Activated CD4-positive, alpha-beta T cell treated with anti-CD3 and anti-CD28 coated beads for 36 hours (primary cell): Measurements from ENCODE around the gene DNAJC27. TPM values are rescaled to one million over a fixed set of nuclear protein-coding genes. Genes with fewer than 3 reads are reported as not detected.

Experiments used
- ATAC-seq: fragments of 200-7000 bp; cut with Tn5 transposase; one replicate; pipeline ENCODE4 v1.10.0; 2021; ENCODE audit warnings: mild to moderate bottlenecking, moderate library complexity
- CTCF ChIA-PET: fragments of 350-600 bp; sonication (Branson Sonifier 250); formaldehyde crosslinking; loops from one replicate; lab custom pipeline; 2021; ENCODE audit warnings: antibody characterized with exemption; lab: Charles Lee
- POLR2A ChIA-PET: fragments of 350-600 bp; sonication (Branson Sonifier 250); formaldehyde crosslinking; loops from one replicate; lab custom pipeline; 2021; ENCODE audit warnings: antibody characterized with exemption, inconsistent platforms; lab: Charles Lee
- DNase-seq: peaks from one replicate; pipeline ENCODE4 v3.0.0-alpha.2; 2020
- H3K27ac Mint-ChIP-seq: one replicate; pipeline ENCODE4 v1.8.0; 2021; ENCODE audit warnings: mixed read lengths
- H3K27me3 Mint-ChIP-seq: one replicate; pipeline ENCODE4 v1.8.0; 2021; ENCODE audit warnings: mixed read lengths
- H3K36me3 Mint-ChIP-seq: one replicate; pipeline ENCODE4 v1.8.0; 2021; ENCODE audit warnings: low read depth, mixed read lengths
- H3K4me1 Mint-ChIP-seq: one replicate; pipeline ENCODE4 v1.8.0; 2021; ENCODE audit warnings: mixed read lengths
- H3K4me3 Mint-ChIP-seq: one replicate; pipeline ENCODE4 v1.8.0; 2021; ENCODE audit warnings: mild to moderate bottlenecking, moderate library complexity, mixed read lengths
- H3K9me3 Mint-ChIP-seq: one replicate; pipeline ENCODE4 v1.8.0; 2021; ENCODE audit warnings: low read depth, mixed read lengths
- intact Hi-C, 2 experiments: fragments of 100-400 bp; cut with DNase I in 1 of 2; cut with micrococcal nuclease in 1 of 2; formaldehyde crosslinking; loops; one replicate each; pipeline versions ENCODE4 v1.14.2 to v1.15.1; 2022 to 2024; cut with DNase I, micrococcal nuclease
- total RNA-seq, 2 experiments: library from RNA; stranded (reverse); gene quantifications; one replicate each; pipeline ENCODE4 v1.2.3, GENCODE V29; 2021

Gene DNAJC27
- total RNA-seq, 2 experiments from 2014 or later, result 5.9 to 6.6 TPM

DNA sequence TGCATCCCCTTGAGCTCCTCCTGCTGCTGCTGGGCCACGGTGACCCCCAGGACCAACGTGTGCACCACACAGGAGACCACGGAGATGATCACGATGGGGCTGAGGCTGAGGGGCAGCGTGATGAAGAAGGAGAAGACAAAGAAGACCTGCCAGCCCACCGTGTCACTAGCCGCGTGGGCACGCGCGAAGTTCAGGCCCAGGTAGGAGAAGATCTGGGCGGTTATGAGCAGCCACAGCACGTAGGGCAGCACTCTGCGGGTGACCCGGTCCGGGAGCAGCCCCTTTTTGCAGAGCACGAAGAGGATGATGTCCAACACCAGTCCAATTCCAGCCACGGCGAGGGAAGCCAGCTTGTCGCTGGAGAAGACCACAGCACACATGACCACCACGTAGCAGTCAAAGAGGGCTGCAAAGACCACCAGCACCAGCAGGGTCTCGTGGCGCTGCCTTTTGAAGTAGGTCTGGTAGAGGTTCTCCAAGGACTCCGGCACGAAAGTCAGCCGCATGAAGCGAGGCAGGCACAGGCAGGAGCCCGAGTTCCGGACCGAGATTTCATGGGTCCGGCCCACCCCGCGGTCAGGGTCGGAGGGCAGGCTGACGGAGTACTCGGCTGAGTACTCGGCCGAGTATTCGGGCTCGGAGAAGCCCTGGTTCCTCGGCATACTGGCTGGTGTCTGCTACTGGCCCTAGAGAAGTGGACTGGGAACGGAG, 53.3 kb downstream of the DNAJC27 start:
- DNase-seq (no peak), ATAC-seq (no peak)
- no peaks in the 10 kb centered on the region for H3K9me3 Mint-ChIP-seq
- intact Hi-C loops, result no loop called here
- CTCF ChIA-PET, result interaction anchor here (0.6 to 0.7 kb wide), 2 partner anchors 128 to 372 kb away, joined by 3 read pairs; no protein-coding TSS in a partner anchor
- peaks cover 38% of the 10 kb centered on the region for H3K4me1 Mint-ChIP-seq
- H3K27me3 Mint-ChIP-seq, result peaks cover 1% of the 10 kb centered on the region
- H3K4me3 Mint-ChIP-seq, result peak overlapping the region; percentile 83
- POLR2A ChIA-PET, result no interaction called here
- peak overlapping the region; percentile 90 for H3K27ac Mint-ChIP-seq
- peaks cover 33% of the 10 kb centered on the region for H3K36me3 Mint-ChIP-seq

DNA sequence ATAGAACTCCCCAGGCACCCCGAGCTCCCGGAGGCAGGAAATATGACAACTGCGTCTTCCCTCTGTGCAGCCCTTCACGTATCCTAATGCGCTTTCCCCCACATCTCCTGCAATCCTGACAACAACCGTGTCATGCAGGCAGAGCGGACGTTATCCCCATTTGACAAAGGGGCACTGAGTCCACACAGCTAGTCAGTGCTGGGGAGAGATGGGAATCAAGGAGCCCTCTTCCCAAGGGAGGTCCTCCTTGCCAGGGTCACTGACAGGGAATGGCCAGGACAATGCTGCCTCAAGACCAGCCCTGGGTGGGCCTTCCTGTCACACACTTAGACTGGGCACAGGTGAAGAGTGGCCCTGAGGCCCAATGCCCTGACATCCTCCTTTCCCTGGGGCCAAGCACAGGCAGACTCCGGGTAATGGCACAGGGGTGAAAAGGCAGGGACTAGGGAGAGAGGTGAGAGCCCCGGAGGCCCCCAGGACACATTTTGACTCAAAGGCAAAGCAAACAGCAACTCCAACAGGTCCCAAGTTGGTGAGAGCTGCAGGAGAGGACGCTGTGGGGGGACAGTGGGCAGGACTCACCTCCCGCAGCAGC, 53.9 kb downstream of the DNAJC27 start:
- intact Hi-C loops, result no loop called here
- H3K27me3 Mint-ChIP-seq, result peaks cover 1% of the 10 kb centered on the region
- no peak overlapping the region for H3K27ac Mint-ChIP-seq
- H3K4me1 Mint-ChIP-seq, result peaks cover 38% of the 10 kb centered on the region
- H3K4me3 Mint-ChIP-seq, result peak overlapping the region; percentile 83
- ATAC-seq (no peak), DNase-seq (no peak)
- ChIA-PET CTCF (interaction anchor here (0.6 kb wide), 1 partner anchor 373 kb away, joined by 3 read pairs; no protein-coding TSS in a partner anchor), POLR2A (interaction anchor here (0.6 kb wide), 1 partner anchor 17 kb away, joined by 3 read pairs; no protein-coding TSS in a partner anchor)
- H3K36me3 Mint-ChIP-seq, result peaks cover 38% of the 10 kb centered on the region
- H3K9me3 Mint-ChIP-seq, result no peaks in the 10 kb centered on the region

DNA sequence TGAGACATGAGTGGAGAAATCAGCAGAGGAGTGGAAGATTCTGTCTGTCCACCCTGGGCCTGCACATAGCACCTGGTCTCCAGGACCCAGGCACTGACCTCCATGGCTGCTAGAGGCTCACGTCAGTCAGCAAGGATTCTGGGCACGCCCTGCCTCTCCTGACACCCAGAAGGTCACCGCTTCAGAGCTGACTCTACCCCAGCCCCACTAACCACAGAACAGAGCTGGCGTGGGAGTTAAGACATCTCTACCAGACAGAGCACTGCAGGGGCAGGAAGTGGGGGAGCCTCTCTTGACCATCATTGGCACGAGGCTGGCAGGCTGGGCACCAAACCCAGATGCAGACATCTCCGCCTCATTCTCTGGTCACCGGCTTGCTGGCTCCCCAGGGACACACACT, 54.7 kb downstream of the DNAJC27 start:
- H3K4me1 Mint-ChIP-seq, result peaks cover 38% of the 10 kb centered on the region
- ATAC-seq, result peak; percentile 24
- H3K27ac Mint-ChIP-seq, result no peak overlapping the region
- peak overlapping the region; percentile 83 for H3K4me3 Mint-ChIP-seq
- H3K36me3 Mint-ChIP-seq, result peaks cover 41% of the 10 kb centered on the region
- H3K9me3 Mint-ChIP-seq, result no peaks in the 10 kb centered on the region
- ChIA-PET POLR2A (interaction anchor here (0.6 kb wide), 1 partner anchor 18 kb away, joined by 3 read pairs; no protein-coding TSS in a partner anchor), CTCF (interaction anchor here (1.0 kb wide), 1 partner anchor 120 kb away, joined by 3 read pairs; no protein-coding TSS in a partner anchor)
- DNase-seq, result peak; percentile 61
- intact Hi-C loops, result no loop called here
- H3K27me3 Mint-ChIP-seq, result peaks cover 1% of the 10 kb centered on the region

DNA sequence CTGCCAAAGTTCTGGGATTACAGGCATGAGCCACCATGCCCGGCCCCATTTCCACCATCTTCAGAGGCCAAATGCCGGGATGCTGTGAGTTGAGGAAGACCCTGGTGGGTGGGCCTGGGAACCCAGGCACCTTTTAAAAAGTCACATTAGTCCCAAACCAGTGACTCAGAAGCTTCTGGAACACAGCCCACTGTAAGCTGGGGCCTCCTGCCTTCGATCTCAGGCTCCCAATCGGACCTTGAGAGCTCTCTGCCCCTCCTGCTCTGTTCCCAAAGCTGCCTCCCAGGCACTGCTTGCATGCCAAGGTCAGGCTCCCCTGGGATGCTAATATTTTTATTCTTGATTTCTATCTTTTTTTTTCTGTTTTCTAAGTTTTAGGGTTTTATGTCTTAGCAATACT, 56.0 kb downstream of the DNAJC27 start:
- Mint-ChIP-seq H3K4me3 (no peak overlapping the region), H3K4me1 (peaks cover 35% of the 10 kb centered on the region), H3K36me3 (peaks cover 48% of the 10 kb centered on the region), H3K9me3 (no peaks in the 10 kb centered on the region), H3K27me3 (peaks cover 1% of the 10 kb centered on the region), H3K27ac (no peak overlapping the region)
- ChIA-PET CTCF (interaction anchor here (0.6 kb wide), 1 partner anchor 424 kb away, joined by 3 read pairs; no protein-coding TSS in a partner anchor), POLR2A (no interaction called here)
- no peak for ATAC-seq
- DNase-seq, result no peak
- intact Hi-C loops, result no loop called here

DNA sequence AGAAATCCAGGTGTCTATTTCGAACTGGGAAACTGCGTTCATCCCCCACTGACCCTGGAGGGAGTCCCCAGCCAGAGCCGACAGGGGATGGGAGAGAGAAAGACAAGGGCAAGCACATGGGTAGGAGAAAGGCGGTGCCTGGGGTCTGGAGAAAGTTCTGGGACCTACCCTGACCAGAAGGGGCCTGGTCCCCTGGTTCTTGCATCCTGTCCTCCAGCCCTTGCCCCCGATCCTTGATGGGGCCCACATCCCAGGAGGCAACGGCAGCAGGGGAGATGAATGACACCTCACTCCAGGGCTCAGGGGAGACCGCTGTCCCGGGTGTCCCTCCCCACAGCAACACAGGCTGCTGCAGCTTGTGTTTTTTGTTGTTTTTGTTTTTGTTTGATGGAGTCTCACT, 56.6 kb downstream of the DNAJC27 start:
- peaks cover 55% of the 10 kb centered on the region for H3K36me3 Mint-ChIP-seq
- ChIA-PET CTCF (no interaction called here), POLR2A (no interaction called here)
- H3K27ac Mint-ChIP-seq, result no peak overlapping the region
- H3K27me3 Mint-ChIP-seq, result peaks cover 1% of the 10 kb centered on the region
- DNase-seq, result no peak
- no peak for ATAC-seq
- no peak overlapping the region for H3K4me3 Mint-ChIP-seq
- intact Hi-C loops, result no loop called here
- no peaks in the 10 kb centered on the region for H3K9me3 Mint-ChIP-seq
- peaks cover 33% of the 10 kb centered on the region for H3K4me1 Mint-ChIP-seq

DNA sequence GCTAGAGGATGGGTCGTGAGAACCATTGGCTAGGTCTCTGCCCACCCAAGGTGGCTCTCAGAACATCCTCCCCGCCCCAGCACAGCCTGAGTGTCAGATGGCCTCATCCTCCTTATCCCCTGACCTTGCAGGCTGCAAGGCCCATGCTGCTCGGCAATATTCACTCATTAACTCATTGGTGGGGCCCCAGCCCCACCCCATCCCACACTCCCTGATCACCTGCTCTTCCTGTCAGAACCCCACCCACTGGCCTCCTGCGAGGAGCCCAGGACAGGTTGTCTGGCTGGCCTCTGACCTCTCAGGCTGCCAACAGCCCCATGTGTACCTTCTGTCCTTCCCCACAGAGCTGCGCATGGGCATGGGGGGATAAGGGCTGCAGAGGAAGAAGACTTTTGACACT, 57.0 kb downstream of the DNAJC27 start:
- H3K27me3 Mint-ChIP-seq, result peaks cover 1% of the 10 kb centered on the region
- H3K27ac Mint-ChIP-seq, result no peak overlapping the region
- no peaks in the 10 kb centered on the region for H3K9me3 Mint-ChIP-seq
- peaks cover 59% of the 10 kb centered on the region for H3K36me3 Mint-ChIP-seq
- DNase-seq (no peak), ATAC-seq (no peak)
- H3K4me3 Mint-ChIP-seq, result no peak overlapping the region
- ChIA-PET POLR2A (no interaction called here), CTCF (no interaction called here)
- H3K4me1 Mint-ChIP-seq, result peaks cover 33% of the 10 kb centered on the region
- intact Hi-C loops, result no loop called here

DNA sequence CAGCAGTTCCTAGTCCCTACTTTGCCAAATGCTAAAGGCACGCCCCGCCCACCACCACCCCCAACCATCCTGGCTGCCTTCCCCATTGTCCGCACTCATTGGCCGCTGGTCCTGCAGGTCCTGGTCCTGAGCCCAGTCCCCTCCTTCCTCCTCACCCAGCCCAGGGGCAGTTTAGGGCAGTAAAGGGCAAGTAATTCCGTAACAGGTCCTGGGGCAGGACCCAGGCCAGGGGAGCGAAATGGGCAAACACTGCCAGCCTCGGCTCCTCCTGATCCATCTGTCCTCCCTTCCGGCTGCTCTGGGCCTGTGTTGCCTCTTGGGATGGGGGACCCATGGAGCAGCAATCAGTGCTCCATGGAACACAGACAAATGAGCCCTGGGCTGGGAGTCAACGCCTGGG, 57.8 kb downstream of the DNAJC27 start:
- DNase-seq (no peak), ATAC-seq (no peak)
- H3K9me3 Mint-ChIP-seq, result no peaks in the 10 kb centered on the region
- POLR2A ChIA-PET, result no interaction called here
- H3K27ac Mint-ChIP-seq, result no peak overlapping the region
- intact Hi-C loops, result no loop called here
- CTCF ChIA-PET, result no interaction called here
- no peak overlapping the region for H3K4me3 Mint-ChIP-seq
- H3K27me3 Mint-ChIP-seq, result peaks cover 1% of the 10 kb centered on the region
- peaks cover 61% of the 10 kb centered on the region for H3K36me3 Mint-ChIP-seq
- peaks cover 30% of the 10 kb centered on the region for H3K4me1 Mint-ChIP-seq

DNA sequence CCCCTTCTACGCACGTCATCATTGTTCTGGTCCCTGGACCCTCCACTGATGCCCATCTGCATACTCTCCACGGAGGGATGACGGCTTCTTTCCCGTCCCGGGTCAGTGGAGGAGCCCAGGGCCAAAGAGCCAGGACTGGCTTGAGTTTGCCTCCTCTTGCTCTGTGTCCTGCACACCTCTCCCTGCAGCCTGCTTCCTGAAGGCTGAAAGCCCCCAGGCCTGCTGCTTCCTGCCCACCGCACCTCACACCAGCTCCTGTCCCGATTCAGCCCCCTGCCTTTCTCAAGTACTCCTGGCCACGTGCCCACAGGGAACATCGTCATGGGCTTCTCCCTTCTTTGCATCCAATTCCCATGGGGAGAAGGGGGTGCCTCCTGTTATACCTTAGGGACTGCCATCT, 58.8 kb downstream of the DNAJC27 start:
- ATAC-seq, result no peak
- Mint-ChIP-seq H3K36me3 (peaks cover 59% of the 10 kb centered on the region), H3K4me3 (no peak overlapping the region), H3K27ac (no peak overlapping the region), H3K9me3 (no peaks in the 10 kb centered on the region), H3K27me3 (no peaks in the 10 kb centered on the region), H3K4me1 (peaks cover 23% of the 10 kb centered on the region)
- intact Hi-C loops, result no loop called here
- no peak for DNase-seq
- ChIA-PET POLR2A (no interaction called here), CTCF (interaction anchor here (0.6 to 0.7 kb wide), 2 partner anchors 133 to 290 kb away, joined by 4 to 5 read pairs; no protein-coding TSS in a partner anchor)

DNA sequence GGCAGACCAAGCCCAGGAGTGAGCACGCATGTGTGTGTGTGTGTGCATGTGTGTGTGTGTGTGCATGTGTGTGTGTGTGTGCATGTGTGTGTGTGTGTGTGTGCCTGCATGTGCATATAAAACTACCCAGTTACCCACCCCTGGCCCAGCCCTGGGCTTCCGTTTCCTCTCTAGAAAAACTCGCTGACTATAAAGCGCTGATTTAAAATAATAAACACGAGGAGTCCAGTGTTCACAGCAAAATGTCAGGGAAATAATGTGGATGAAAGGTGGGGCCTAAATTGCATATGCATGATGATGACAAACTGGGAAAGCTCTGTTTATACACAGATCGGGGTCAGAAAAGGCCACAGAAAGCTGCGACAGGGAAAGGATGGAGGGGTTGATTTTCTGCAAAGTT, 59.2 kb downstream of the DNAJC27 start:
- intact Hi-C loops, result no loop called here
- ATAC-seq (no peak), DNase-seq (no peak)
- no peaks in the 10 kb centered on the region for H3K27me3 Mint-ChIP-seq
- H3K27ac Mint-ChIP-seq, result no peak overlapping the region
- no peaks in the 10 kb centered on the region for H3K9me3 Mint-ChIP-seq
- CTCF ChIA-PET, result interaction anchor here (0.6 to 0.7 kb wide), 2 partner anchors 133 to 218 kb away, joined by 3 to 4 read pairs; no protein-coding TSS in a partner anchor
- H3K4me1 Mint-ChIP-seq, result peaks cover 19% of the 10 kb centered on the region
- H3K36me3 Mint-ChIP-seq, result peaks cover 56% of the 10 kb centered on the region
- no peak overlapping the region for H3K4me3 Mint-ChIP-seq
- POLR2A ChIA-PET, result no interaction called here

DNA sequence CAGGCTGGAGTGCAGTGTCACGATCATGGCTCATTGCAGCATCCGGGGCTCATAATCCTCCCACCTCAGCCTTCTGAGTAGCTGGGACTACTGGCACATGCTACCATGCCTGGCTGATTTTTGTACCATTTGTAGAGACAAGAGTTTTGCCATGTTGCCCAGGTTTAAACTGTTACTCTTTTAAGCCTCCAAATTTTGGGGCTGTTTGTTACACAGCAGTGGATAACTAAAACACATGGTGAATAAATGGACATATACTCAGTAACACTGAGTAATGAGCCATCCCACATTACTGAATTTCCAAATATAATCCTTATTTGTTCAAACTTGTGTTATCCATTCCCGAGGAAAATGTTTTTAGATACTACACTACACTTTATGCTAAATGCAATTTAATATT, 61.5 kb downstream of the DNAJC27 start:
- no peak for ATAC-seq

DNA sequence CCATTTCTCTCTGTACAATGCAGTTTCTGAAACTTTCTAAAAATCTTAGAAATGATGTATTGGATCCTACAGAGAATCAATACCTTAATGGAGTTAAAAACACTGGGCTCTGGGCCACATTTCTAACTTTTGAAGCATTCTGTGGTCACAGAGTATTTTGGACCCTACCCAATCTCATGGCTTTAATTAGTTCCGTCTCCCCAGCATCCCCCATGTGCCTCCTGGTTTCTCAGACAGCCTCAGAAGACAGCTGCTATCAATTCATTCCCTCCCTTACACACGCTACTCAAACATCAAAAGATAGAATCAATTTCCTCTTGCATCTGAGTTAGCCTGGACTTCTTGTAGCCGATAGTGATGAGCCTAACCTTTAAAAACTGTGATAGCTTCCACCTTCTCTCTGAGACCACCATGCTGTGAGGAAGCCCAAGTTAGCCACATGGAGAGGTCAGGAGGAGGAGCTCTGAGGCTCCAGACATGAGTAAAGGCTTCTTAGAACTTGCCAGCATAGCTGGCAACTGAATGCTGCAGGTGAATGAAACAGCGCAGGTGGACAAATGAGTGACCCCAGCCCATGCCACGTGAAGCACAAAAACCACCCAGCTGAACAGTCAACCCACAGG, 62.1 kb downstream of the DNAJC27 start:
- ChIA-PET CTCF (interaction anchor here (0.6 kb wide), 1 partner anchor 91 kb away, joined by 3 read pairs; no protein-coding TSS in a partner anchor), POLR2A (no interaction called here)
- Mint-ChIP-seq H3K4me1 (peaks cover 7% of the 10 kb centered on the region), H3K4me3 (no peak overlapping the region), H3K27me3 (no peaks in the 10 kb centered on the region), H3K9me3 (no peaks in the 10 kb centered on the region), H3K36me3 (peaks cover 49% of the 10 kb centered on the region), H3K27ac (no peak overlapping the region)
- no peak for ATAC-seq
- intact Hi-C loops, result no loop called here
- no peak for DNase-seq

More for the DNA sequence above, 61.5 kb downstream of the DNAJC27 start:
- H3K4me1 Mint-ChIP-seq, result peaks cover 12% of the 10 kb centered on the region
- H3K4me3 Mint-ChIP-seq, result no peak overlapping the region
- intact Hi-C loops, result no loop called here
- no peaks in the 10 kb centered on the region for H3K27me3 Mint-ChIP-seq
- no peaks in the 10 kb centered on the region for H3K9me3 Mint-ChIP-seq
- H3K36me3 Mint-ChIP-seq, result peaks cover 52% of the 10 kb centered on the region
- CTCF ChIA-PET, result interaction anchor here (0.6 kb wide), 1 partner anchor 91 kb away, joined by 3 read pairs; no protein-coding TSS in a partner anchor
- POLR2A ChIA-PET, result no interaction called here
- DNase-seq, result no peak
- no peak overlapping the region for H3K27ac Mint-ChIP-seq
